ENCODE measurements around the gene KAT2B. TPM values are rescaled to one million over a fixed set of nuclear protein-coding genes. Genes with fewer than 3 reads are reported as not detected.
A peak's percentile ranks its signal among the peaks of the same experiment; 100 is the strongest.
"Not testable (repeated sequence)": the region's sequence is repeated elsewhere in the genome, so short reads cannot be mapped to it uniquely, and the experiment has no call there.

KAT2B gene
- total RNA-seq, 2 donors from 2014 or later = 8.5 to 25.9 TPM

DNA sequence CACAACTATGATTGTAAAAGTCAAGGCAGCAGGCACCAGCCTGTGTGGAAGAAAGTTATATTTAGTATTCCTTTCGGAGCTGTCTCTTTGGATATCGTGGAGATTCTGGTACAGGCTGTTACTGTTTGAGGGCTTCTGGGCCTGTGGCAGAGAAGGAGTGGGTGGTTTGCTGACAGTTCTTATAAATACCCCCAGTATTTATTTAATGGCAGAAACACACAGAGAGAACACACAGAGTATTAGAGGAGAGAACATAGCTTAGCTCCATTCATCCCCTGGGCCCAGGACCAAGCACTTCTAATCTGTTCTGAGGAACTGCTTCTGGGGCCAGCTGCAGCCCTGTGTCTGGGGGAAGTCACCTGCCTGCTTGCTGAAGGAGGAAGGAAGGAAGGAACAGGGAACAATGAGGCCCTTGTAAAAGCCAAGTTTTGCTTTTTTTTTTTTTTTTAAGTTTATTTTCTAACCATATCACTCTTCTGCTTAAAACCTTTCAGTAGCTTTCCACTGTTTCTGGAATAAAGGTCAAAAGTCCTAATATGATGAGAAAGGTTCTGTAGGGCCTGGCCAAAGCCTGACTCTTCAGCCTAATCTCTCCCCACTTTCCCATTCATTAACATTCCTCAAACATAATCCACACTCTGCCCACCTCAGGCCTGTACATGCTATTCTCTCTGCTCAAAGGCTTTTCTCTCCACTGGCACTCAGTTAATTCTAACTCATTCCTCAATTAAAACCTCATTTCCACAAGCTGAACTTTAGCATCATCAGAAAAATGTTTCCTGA lies 16.4 kb upstream of the KAT2B start:
- no peaks in the 10 kb centered on the region for H3K27me3 ChIP-seq
- DNase-seq = peak; percentile 45
- H3K4me1 ChIP-seq = no peaks in the 10 kb centered on the region
- no peaks in the 10 kb centered on the region for H3K9me3 ChIP-seq
- TF ChIP-seq, protein P1, sequence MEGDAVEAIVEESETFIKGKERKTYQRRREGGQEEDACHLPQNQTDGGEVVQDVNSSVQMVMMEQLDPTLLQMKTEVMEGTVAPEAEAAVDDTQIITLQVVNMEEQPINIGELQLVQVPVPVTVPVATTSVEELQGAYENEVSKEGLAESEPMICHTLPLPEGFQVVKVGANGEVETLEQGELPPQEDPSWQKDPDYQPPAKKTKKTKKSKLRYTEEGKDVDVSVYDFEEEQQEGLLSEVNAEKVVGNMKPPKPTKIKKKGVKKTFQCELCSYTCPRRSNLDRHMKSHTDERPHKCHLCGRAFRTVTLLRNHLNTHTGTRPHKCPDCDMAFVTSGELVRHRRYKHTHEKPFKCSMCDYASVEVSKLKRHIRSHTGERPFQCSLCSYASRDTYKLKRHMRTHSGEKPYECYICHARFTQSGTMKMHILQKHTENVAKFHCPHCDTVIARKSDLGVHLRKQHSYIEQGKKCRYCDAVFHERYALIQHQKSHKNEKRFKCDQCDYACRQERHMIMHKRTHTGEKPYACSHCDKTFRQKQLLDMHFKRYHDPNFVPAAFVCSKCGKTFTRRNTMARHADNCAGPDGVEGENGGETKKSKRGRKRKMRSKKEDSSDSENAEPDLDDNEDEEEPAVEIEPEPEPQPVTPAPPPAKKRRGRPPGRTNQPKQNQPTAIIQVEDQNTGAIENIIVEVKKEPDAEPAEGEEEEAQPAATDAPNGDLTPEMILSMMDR (IDR thresholded peaks at IDR 0.05) = no peak
- H3K36me3 ChIP-seq = no peaks in the 10 kb centered on the region
- no peak overlapping the region for H3K9ac ChIP-seq (ENCODE audit: low read depth in 2 of 2, low read length in 2 of 2)
- intact Hi-C loops (cut with DNase I) = no loop called here
- H3K4me3 ChIP-seq = no peak overlapping the region
- H3K27ac ChIP-seq = no peak overlapping the region

DNA sequence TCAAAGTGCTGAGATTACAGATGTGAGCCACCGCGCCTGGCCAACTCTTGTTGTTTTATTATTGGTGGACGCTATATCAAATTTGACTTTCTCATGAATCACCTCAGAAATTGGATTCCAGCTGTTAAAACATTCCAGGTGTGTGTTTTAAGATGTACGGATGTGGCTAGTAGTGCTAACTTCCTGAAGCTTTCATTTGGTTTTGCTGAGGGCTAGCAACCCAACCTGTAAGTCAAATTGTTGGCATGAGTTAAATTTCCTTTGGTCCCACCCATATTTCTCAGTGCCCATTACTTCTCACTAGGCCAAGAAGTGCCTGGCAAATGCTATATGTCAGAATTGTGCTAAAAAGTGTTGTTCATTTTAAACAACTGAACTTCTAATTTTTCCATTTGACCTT lies 13.1 kb upstream of the KAT2B start:
- no peak overlapping the region for H3K9ac ChIP-seq (ENCODE audit: low read depth in 2 of 2, low read length in 2 of 2)
- DNase-seq = no peak
- H3K27ac ChIP-seq = no peak overlapping the region
- H3K36me3 ChIP-seq = no peaks in the 10 kb centered on the region
- intact Hi-C loops (cut with DNase I) = no loop called here
- no peaks in the 10 kb centered on the region for H3K27me3 ChIP-seq
- no peaks in the 10 kb centered on the region for H3K4me1 ChIP-seq
- TF ChIP-seq, protein P1 (IDR thresholded peaks at IDR 0.05) = no peak
- no peaks in the 10 kb centered on the region for H3K9me3 ChIP-seq
- no peak overlapping the region for H3K4me3 ChIP-seq

DNA sequence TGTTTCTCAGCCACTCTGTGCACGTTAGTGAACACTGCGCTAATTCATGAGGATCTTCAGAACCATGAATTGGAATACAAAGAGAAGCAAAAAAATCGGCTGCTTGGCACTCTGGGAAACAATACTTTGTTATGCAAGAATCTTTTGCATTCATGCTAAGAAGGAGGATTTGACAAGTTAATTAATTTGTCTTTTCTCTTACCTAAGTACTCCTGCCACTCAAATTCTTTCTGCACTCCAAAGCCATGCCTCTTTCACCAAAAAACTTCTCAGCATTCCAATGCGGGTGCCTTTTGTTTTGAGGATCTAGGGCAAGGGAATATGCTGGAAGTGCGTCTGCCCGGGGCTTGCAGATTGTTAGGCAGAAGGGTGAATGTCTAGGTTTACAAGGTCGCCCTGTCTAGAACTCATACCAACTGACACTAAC lies 11.3 kb upstream of the KAT2B start:
- Histone ChIP-seq H3K27me3 (no peaks in the 10 kb centered on the region), H3K4me1 (no peaks in the 10 kb centered on the region), H3K27ac (no peak overlapping the region), H3K9ac (ENCODE audit: low read depth in 2 of 2, low read length in 2 of 2) (no peak overlapping the region), H3K9me3 (no peaks in the 10 kb centered on the region), H3K4me3 (no peak overlapping the region), H3K36me3 (no peaks in the 10 kb centered on the region)
- DNase-seq = no peak
- intact Hi-C loops (cut with DNase I) = no loop called here
- TF ChIP-seq, protein P1 (IDR thresholded peaks at IDR 0.05) = no peak

DNA sequence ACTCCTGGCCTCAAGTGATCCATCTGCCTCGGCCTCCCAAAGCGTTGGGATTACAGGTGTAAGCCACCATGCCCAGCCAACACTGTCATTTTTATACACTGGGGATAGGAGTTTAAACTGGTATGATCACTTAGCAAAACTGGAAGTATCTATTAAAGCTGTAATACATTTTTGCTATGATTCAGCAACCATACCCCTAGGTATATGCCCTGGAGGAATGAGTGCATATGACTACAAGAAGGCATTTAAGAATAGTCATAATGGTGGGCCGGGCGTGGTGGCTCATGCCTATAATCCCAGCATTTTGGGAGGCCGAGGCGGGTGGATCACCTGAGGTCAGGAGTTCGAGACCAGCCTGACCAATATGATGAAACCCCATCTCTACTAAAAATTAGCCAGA lies 8.3 kb upstream of the KAT2B start:
- H3K9me3 ChIP-seq; H3K9ac ChIP-seq (ENCODE audit: low read depth in 2 of 2, low read length in 2 of 2); DNase-seq; intact Hi-C loops (cut with DNase I); H3K4me1 ChIP-seq; H3K27ac ChIP-seq; H3K4me3 ChIP-seq; H3K27me3 ChIP-seq; H3K36me3 ChIP-seq: not testable (repeated sequence)

DNA sequence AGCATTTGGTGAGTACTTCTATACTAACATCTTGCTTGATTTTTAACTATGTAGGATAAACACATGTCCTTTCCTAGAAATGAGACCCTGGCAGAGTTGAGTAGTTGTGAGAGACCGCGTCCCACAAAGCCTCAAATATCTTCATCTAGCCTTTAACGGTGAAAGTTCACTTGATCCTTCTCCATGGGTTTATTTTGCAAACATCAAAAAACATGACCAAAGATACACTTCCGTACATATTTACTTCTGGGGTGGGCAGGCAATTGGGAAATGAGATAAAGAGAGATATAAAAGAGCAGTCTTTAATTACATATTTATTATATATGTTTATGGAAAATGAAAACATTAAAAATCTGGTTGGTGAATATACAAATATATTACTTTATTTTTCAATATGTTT lies 5.2 kb upstream of the KAT2B start:
- no peak overlapping the region for H3K9ac ChIP-seq (ENCODE audit: low read depth in 2 of 2, low read length in 2 of 2)
- H3K9me3 ChIP-seq = no peaks in the 10 kb centered on the region
- intact Hi-C loops (cut with DNase I) = no loop called here
- TF ChIP-seq, protein P1 (IDR thresholded peaks at IDR 0.05) = no peak
- no peak overlapping the region for H3K4me3 ChIP-seq
- no peaks in the 10 kb centered on the region for H3K4me1 ChIP-seq
- no peak overlapping the region for H3K27ac ChIP-seq
- no peaks in the 10 kb centered on the region for H3K27me3 ChIP-seq
- no peaks in the 10 kb centered on the region for H3K36me3 ChIP-seq
- no peak for DNase-seq

DNA sequence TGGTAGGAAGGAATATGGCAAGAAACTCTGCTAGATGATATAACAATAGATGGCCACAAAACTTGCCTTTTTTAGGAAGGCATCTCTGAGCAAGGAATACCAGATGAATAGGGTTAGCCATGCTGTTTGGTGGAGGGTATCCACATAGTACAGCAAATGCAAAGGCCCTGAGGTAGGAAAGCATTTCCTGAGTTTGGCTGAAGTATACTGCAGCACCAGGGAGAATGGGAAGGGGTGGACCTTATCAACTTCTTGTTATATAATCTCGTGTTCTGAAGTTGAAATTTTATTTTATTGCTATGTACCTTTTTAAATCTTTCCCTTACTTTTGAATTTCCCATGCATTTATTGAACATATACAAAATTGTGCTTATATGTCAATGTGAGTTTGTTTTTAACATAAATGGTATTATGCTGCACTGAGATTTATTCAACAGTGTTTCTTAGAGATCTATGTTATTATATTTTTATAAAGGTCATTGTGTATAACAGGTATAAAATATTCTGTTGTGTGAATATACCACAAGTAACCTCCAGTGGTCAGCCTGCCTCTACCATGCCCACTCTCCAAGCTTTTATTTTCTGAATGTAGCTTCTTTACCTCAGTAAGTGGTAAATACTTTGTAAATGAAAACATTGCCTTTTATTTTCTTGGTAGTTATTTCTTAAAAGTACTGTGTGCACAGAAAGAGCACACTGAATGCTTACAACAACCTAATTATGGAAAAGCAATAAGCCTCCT lies 2.8 kb upstream of the KAT2B start:
- intact Hi-C loops (cut with DNase I) = no loop called here
- Histone ChIP-seq H3K4me1 (peaks cover under 1% of the 10 kb centered on the region), H3K27me3 (no peaks in the 10 kb centered on the region), H3K9ac (ENCODE audit: low read depth in 2 of 2, low read length in 2 of 2) (no peak overlapping the region), H3K4me3 (no peak overlapping the region), H3K36me3 (no peaks in the 10 kb centered on the region), H3K9me3 (no peaks in the 10 kb centered on the region), H3K27ac (no peak overlapping the region)
- DNase-seq = no peak
- TF ChIP-seq, protein P1 (IDR thresholded peaks at IDR 0.05) = no peak
